ENCODE results near the gene RNF141.

Gene RNF141

DNA sequence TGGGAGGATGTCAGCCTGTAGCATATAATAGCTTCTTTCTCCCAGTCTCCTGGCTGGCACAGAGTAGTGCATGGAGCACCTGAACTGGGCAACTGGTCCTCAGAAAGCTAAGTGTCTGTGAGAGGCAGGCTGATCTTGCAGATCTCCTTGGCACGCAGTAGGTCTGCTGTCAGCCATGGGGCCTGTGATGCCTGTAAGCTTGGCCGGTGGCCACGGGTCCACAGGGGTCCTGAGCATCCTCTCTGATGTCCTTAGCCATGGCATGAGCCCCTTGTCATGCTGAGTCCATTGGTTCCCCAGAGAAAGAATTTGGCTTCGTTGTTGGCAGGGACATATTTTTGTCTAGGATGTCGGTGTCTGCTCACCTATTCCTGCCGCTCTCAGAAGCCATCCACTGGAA, 61.0 kb downstream of the RNF141 start:
- DNase-seq = no peak

DNA sequence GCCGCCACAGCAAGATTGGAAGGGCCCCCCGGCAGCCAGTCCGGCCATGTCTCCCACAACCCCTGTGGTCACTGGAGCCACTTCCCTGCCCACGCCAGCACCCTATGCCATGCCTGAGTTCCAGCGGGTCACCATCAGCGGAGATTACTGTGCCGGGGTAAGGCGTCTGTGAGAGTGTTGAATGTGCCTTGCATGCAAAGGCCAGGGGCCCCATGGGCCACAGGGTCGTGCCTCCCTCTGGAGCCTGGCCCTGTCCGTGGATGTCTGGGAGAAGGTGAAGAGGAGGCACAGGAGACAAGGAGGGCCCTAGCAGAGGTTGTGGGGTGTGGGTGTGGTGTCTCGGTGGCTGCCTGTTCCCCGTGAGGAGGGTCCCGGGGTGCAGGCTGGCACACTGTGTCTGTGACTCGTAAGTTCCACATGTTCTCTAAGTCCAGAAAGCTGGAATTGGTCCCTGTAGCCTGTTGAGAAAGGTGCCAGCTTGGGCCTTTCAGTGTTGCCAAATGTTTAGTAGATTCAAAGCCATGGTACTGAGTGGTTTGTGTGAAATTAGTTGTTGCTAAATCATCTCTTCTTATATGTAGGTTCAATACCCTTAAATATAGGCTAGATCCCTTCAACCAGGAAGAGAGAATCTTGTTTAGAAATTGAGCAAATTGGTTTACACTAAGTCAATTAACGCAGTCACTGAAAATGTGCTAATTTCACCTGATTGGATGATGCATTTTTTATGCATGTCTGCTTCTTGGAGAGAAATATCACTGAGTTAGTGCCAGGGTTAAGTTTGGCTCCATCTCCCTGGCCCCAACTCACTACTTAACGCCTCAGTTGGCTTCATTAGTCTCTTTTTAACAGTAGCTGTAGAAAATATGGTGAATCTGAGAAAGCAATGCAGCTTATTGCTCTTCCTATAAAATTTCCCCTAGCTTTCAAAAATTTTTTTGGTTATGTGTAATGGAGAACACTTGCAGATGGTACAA, 62.1 kb downstream of the RNF141 start:
- no peak for DNase-seq

DNA sequence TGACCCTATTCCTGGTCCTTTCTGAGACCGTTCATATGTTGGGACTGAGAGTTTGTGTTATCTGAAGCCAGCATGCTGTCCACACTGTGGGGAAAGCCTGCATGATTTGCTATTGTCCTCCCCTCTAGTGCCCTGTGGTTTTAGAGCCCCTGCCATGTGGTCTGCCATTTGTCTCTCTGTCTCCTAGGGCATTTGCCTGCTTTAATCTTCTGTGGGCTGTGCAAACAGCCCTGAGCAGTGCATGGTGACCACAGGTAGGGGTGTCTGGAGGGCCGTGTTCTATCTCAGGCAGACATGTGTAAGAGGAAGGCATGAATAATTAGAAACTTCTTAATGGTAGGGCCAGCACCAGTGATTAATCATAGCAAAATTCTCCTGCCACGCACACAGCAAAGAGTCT, 62.9 kb downstream of the RNF141 start:
- DNase-seq = no peak

DNA sequence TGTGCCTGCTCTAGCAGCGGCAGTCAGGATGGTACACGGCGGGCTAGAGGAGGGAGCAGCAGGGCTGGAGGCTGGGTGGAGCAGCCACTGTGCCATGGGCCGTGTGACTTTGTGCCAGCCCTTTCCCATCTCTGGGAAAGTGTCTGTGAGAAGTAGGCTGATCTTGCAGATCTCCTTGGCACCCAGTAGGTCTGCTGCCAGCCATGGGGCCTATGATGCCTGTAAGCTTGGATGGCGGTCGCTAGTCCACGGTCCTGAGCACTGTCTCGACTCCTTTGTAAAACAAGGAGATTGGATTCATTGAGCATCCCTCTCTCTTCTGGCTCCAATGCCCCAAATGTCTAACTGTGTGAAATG, 63.3 kb downstream of the RNF141 start:
- no peak for DNase-seq

DNA sequence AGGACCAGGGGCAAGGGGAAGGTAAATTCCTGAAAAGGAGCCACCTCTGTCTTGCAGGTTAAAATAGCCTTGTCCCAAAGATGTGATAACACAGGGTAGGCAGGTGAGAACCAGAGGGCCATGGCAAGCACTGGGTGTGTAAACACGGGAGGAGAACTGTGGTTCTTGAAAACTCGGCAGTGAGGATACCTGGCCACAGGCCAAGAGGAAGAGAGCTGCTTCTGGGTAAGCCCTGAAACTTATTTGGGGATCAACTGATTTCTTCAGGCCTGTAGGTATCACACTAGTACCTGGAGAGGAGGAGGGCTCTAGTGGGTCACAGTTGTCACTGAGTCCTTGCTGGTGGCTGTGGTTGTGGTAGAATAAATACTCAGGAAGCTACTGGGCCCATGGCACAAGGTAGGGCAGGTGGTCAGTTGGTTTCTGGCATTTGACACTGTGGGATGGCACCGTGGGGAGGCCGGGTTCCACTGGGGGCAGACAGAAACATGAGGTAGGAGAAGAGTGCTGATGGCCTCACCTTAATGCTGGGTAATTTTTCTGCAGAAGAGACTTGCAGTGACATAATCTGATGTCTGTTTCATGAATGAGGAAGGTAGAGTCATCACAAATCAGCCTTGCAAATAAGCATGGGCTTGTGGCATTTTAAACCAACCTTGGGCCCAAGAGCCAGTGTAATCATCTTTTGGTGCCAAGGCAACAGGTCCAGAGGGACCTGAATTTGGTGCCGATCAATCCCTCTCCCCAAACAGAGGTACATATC, 63.9 kb downstream of the RNF141 start:
- no peak for DNase-seq

DNA sequence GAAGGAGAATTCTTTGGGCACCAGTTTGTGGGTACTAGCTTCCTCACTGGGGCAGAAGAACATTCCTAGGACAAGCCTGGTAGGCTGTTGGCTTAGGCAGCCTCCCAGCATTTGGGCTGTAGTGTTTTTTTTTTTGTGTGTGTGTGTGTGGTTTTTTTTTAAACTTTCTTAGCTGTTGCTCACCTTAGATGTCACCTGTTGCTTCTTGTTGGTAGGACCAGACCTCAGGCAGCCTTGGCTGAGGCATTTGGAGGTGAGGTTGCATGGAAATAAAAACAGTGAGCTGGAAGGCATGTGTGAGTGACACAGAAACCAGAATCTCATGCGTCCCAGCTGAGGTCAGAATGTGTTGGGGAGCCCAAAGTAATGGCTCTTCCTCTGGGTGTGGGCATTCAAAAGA, 64.6 kb downstream of the RNF141 start:
- DNase-seq = no peak

DNA sequence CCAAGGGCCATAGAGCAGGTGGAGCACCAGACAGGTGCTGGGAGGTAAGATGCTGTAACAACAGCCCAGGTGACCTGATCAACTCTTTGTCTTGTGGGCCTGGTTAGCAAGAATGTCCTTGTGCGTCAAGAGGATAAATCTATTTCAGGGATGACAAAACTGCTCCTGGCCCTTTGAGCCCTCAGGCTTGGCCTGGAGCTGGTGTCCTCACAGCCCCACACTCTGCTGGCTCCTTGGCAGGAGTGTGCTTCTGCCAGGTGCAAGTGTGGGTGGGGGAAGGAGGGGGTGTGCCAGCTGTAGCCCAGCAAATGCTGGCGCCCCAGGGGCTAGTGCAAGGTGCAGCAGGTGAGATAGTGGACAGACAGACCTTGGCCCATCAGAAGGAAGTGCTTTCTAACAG, 66.4 kb downstream of the RNF141 start:
- no peak for DNase-seq

DNA sequence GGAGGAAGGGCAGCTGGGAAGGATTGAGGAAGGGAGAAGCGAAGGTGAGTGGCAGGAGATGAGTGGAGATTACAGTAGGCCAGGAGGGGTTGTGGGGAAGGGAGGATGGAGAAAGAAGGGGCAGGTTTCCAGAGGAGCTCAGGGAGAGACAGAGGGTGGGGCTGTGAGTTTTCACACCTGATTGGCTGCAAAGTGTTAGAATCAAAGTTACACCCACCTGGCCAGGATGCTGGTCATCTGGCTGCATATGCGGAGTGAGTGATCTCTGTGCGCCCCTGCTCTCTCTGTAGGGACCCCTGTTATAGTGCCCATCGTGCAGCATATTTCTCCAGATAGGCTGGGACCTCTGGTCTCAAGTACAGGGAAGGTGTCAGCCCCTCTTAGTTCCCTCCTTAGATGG, 67.6 kb downstream of the RNF141 start:
- DNase-seq = no peak

DNA sequence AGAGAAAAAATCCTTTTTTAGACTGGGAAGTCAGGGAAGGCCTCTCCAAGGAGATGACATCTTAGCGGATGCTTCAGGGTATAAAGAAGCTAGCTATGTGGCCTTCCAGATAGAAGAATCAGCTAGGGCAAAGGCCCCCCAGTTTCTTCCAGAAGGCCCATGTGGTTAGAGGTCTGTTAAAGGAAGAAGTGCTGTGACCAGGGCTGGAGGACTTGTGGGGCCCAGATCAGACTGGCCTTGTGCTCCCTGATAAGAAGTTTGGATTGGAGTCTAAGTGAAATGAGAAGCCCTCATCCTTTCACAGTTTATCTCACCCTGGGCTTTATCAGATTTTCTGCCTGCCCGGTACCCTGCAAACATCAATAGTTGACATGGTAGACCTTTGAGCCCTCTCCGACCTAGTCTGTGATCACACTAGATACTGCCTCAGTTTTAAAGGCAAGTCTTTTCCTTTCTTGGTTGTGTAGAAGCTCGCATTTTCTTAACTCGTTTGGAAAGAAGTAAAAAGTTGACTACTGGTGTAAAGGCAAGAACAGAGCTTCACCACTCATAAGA, 78.2 kb downstream of the RNF141 start:
- DNase-seq = no peak
